Measurements from ENCODE around the gene INHBB. TPM values are rescaled to one million over a fixed set of nuclear protein-coding genes. Genes with fewer than 3 reads are reported as not detected.

Gene INHBB
- total RNA-seq, 2 donors from 2014 or later, result 3.6 to 7.9 TPM

DNA sequence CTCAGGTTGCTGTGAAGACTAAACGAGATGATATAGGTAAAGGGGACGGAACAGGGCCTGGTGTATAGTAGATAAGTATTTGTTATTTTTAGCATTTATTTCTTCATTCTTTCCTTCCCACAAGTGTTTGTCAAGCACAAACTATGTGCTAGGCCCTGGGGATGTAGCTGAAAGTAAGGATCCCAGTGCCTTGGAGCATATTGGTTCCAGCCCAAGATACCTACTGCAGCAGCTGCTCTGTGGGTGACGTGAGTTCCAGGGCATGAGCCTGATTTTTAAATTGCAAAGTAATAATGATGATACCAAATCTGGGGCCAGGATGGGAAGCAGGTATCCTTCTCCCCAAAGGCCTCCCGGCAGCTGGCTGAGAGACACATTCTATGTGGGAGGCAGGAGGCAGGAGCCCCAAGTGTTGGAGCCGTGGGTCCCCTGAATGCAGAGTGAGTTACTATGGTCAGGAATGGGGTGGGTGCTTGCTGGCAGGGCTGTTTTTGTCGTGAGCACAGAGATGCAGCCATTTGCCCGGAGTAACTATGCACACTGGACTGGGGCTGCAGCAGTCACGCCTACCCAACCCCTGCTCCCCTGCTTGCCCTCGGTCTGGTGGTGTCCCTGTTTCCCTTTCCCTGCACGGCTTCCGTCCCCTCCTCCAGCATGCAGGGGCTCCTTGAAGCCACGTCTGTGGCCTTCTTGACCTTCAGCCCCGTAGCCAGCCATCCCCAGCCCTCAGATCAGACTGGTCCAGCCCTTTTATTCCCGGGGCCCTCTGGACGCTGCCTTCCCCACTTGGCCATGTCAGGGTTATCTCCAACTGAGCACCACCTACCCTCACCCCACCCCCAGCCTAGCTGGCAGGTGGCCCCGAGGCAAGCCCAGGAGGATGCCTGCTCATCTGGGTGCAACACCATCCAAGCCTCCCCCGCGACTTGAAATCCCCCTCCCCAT lies 52.4 kb downstream of the INHBB start:
- Histone ChIP-seq H3K4me3 (no peak overlapping the region), H3K27ac (no peak overlapping the region), H3K27me3 (no peaks in the 10 kb centered on the region), H3K9me3 (no peaks in the 10 kb centered on the region), H3K4me1 (no peaks in the 10 kb centered on the region), H3K36me3 (replicated peaks in 1 of 2; ENCODE audit: insufficient read depth in 1 of 2, low read depth in 2 of 2) (no peaks in the 10 kb centered on the region)
- WGBS, 2 donors, result 67 to 68% methylated on average over 18 of the region's 18 CpGs
- intact Hi-C loops (cut with DNase I), result loop anchor here (5.0 kb wide), 1 partner anchor 584 kb away; no protein-coding TSS in a partner anchor
- no peak for TF ChIP-seq POLR2A (IDR thresholded peaks at IDR 0.05)
- TF ChIP-seq, protein P1, sequence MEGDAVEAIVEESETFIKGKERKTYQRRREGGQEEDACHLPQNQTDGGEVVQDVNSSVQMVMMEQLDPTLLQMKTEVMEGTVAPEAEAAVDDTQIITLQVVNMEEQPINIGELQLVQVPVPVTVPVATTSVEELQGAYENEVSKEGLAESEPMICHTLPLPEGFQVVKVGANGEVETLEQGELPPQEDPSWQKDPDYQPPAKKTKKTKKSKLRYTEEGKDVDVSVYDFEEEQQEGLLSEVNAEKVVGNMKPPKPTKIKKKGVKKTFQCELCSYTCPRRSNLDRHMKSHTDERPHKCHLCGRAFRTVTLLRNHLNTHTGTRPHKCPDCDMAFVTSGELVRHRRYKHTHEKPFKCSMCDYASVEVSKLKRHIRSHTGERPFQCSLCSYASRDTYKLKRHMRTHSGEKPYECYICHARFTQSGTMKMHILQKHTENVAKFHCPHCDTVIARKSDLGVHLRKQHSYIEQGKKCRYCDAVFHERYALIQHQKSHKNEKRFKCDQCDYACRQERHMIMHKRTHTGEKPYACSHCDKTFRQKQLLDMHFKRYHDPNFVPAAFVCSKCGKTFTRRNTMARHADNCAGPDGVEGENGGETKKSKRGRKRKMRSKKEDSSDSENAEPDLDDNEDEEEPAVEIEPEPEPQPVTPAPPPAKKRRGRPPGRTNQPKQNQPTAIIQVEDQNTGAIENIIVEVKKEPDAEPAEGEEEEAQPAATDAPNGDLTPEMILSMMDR (IDR thresholded peaks at IDR 0.05), result no peak
- DNase-seq, result no peak
- ATAC-seq, result no peak

DNA sequence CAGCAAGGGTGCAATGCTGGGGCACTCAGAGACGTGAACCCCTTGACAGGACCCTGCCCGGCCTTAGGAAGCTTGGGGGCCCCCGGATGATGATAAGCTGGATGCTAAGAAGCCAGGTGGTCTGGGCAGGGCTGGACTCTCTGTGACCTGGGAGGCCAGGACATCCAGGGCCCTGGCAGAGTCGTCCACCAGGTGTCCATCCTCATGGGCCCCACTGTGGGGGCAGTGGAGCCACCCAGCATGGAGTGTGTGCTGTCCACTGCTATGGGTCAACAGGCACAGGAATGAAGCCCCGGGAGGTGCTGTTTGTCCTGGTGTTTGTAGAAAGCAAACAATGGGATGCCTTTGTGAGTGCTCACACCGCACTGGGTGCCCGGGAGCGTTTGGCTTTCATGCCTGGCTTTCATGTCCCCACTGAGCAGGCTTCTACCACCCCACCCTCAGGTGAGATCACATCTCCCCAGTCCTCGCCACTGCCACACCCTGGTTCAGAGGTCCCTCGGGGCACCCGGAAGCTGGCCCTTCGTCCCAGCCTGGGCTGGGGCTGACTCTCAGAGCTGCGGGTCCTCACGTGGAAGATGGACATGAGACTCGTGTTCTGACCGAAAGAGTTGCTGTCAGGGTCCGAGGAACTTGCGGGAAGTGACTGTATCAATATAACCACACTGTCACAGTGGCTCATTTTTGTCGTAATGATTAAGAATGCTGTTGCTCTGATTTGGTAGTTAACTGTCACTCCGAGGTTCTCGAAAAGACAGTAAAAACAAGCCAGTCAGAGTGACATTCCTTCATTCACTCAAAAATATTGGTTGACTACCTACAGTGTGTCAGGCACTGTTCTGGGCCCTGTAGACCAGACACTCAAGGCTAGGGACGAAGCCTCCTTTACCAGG lies 53.3 kb downstream of the INHBB start:
- ATAC-seq (peak; percentile 17), DNase-seq (no peak)
- 65 to 84% methylated on average over 17 to 22 of the region's 22 CpGs for WGBS, 2 donors
- H3K4me3 ChIP-seq, result no peak overlapping the region
- H3K36me3 ChIP-seq (replicated peaks in 1 of 2; ENCODE audit: insufficient read depth in 1 of 2, low read depth in 2 of 2), result no peaks in the 10 kb centered on the region
- H3K4me1 ChIP-seq, result no peaks in the 10 kb centered on the region
- no peaks in the 10 kb centered on the region for H3K27me3 ChIP-seq
- intact Hi-C loops (cut with DNase I), result loop anchor here (5.0 kb wide), 1 partner anchor 583 kb away; no protein-coding TSS in a partner anchor
- H3K27ac ChIP-seq, result no peak overlapping the region
- TF ChIP-seq POLR2A (IDR thresholded peaks at IDR 0.05), result no peak
- TF ChIP-seq, protein P1 (IDR thresholded peaks at IDR 0.05), result no peak
- no peaks in the 10 kb centered on the region for H3K9me3 ChIP-seq

DNA sequence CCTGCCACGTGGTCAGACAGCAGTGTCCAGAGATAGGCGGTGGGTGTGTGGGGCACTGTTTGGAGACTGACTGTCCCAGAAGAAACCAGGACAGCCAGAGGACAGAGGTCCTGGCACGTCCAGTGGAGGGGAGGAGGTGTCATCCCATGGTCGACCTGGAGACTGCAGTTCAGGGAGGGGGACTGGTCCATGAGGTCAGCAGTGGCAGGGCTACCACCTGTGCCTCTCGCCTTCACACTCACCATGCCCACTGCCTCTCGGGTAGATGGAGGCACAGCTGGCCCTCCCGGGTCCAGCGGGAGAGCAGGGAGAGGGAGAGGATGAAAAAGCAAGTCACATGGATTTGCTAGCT lies 53.9 kb downstream of the INHBB start:
- no peak overlapping the region for H3K27ac ChIP-seq
- DNase-seq, result no peak
- no peak for ATAC-seq
- 71% methylated on average over 3 to 8 of the region's 8 CpGs for WGBS, 2 donors
- H3K4me1 ChIP-seq, result no peaks in the 10 kb centered on the region
- no peaks in the 10 kb centered on the region for H3K27me3 ChIP-seq
- TF ChIP-seq POLR2A (IDR thresholded peaks at IDR 0.05), result no peak
- TF ChIP-seq, protein P1 (IDR thresholded peaks at IDR 0.05), result no peak
- no peak overlapping the region for H3K4me3 ChIP-seq
- H3K36me3 ChIP-seq (replicated peaks in 1 of 2; ENCODE audit: insufficient read depth in 1 of 2, low read depth in 2 of 2), result no peaks in the 10 kb centered on the region
- intact Hi-C loops (cut with DNase I), result loop anchor here (5.0 kb wide), 1 partner anchor 582 kb away; no protein-coding TSS in a partner anchor
- no peaks in the 10 kb centered on the region for H3K9me3 ChIP-seq

DNA sequence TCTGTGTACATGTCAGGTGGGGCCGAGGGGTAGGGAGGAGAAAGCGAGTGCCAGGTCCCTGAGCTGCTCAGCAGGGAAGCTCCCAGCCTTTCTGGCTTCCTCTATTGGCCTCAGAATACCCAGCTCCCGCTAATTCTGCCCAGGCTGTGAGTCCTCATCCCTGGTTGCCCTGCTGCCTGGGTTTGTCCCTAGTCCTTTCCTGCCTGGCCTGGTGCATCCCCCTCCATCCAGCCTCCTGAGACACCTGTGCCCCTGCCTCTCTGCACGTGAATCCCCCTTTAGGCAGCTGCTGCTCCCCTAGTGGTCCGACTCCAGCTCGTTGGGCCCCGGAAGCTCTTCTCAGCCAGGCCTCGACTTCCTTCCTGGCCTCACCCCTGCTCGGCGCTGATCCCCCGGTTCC lies 54.6 kb downstream of the INHBB start:
- Histone ChIP-seq H3K27ac (no peak overlapping the region), H3K4me1 (no peaks in the 10 kb centered on the region), H3K36me3 (replicated peaks in 1 of 2; ENCODE audit: insufficient read depth in 1 of 2, low read depth in 2 of 2) (no peaks in the 10 kb centered on the region), H3K4me3 (no peak overlapping the region), H3K27me3 (no peaks in the 10 kb centered on the region), H3K9me3 (no peaks in the 10 kb centered on the region)
- DNase-seq (no peak), ATAC-seq (no peak)
- TF ChIP-seq, protein P1 (IDR thresholded peaks at IDR 0.05), result no peak
- no peak for TF ChIP-seq POLR2A (IDR thresholded peaks at IDR 0.05)
- whole genome bisulfite sequencing, 2 donors, result 74 to 83% methylated on average over 11 of the region's 11 CpGs
- intact Hi-C loops (cut with DNase I), result no loop called here

Other genes starting within 250 kb of the INHBB start
- 10 to 100 TPM; 18.7 to 46.5 TPM for gene TMEM185B, start 122.7 kb upstream of the INHBB start, total RNA-seq
- gene RALB, start 93.3 kb upstream of the INHBB start, total RNA-seq, result 10 to 100 TPM; 17.8 to 21.3 TPM